ENCODE data around the gene MFAP3. TPM values are rescaled to one million over a fixed set of nuclear protein-coding genes. Genes with fewer than 3 reads are reported as not detected.
A peak's percentile ranks its signal among the peaks of the same experiment; 100 is the strongest.
"Not testable (repeated sequence)": the region's sequence is repeated elsewhere in the genome, so short reads cannot be mapped to it uniquely, and the experiment has no call there.

The MFAP3 gene
- total RNA-seq, 1 experiment from 2014 or later = 48.8 TPM

- no TSS peak for BruUV-seq (replicated peaks)
- no peaks in the 10 kb centered on the region for H3K9me3 Mint-ChIP-seq (ENCODE audit: unreplicated experiment)
Observed at GRCh38 chr5:154005648-154006047, 33.1 kb upstream of the MFAP3 start.

DNA sequence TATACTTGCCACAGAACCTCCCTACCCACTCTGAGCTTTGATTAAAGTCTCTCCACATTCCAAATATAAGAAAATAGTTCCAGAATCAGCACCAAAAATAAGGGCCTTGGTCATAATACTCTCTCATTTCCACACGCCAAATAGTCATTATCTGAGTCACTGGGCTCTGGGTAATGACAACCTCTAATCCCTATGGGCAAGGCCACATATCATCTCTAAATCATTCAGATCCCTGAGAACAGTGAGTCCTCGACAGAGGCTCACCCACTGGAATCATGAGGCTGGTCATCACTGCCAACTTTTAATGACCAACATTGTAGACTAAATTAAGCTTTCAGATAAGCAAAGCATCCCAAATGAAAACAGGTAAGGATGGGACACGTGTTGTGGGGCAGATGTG lies 28.1 kb upstream of the MFAP3 start:
- Mint-ChIP-seq H3K4me1 (ENCODE audit: insufficient read depth, unreplicated experiment) (peaks cover 9% of the 10 kb centered on the region), H3K9me3 (ENCODE audit: unreplicated experiment) (no peaks in the 10 kb centered on the region), H3K36me3 (ENCODE audit: insufficient read depth, unreplicated experiment) (peaks cover 17% of the 10 kb centered on the region), H3K27me3 (ENCODE audit: insufficient read depth, unreplicated experiment) (no peaks in the 10 kb centered on the region), H3K4me3 (ENCODE audit: unreplicated experiment) (no peak overlapping the region), H3K27ac (ENCODE audit: low read depth, unreplicated experiment) (peak overlapping the region; percentile 13)
- ChIA-PET POLR2A (interaction anchor here (0.6 kb wide), 1 partner anchor 951 kb away, joined by 3 read pairs; no protein-coding TSS in a partner anchor), CTCF (interaction anchor here (0.7 kb wide), 1 partner anchor 49 kb away, joined by 3 read pairs; no protein-coding TSS in a partner anchor)
- no peak for DNase-seq (ENCODE audit: unreplicated experiment)
- no peak for TF ChIP-seq CTCF (IDR thresholded peaks at IDR 0.05; ENCODE audit: unreplicated experiment)
- intact Hi-C loops (cut with micrococcal nuclease) = no loop called here
- BruUV-seq (replicated peaks) = no TSS peak

More at GRCh38 chr5:154005648-154006047, 33.1 kb upstream of the MFAP3 start:
- ChIA-PET POLR2A (interaction anchor here (0.6 to 0.7 kb wide), 2 partner anchors 10 to 855 kb away, joined by 3 read pairs; no protein-coding TSS in a partner anchor), CTCF (interaction anchor here (0.6 to 1.3 kb wide), 3 partner anchors 31 to 175 kb away, joined by 3 to 5 read pairs (median 4); no protein-coding TSS in a partner anchor)
- intact Hi-C loops (cut with micrococcal nuclease) = no loop called here
- Mint-ChIP-seq H3K27ac (ENCODE audit: low read depth, unreplicated experiment) (no peak overlapping the region), H3K4me1 (ENCODE audit: insufficient read depth, unreplicated experiment) (peaks cover 4% of the 10 kb centered on the region), H3K4me3 (ENCODE audit: unreplicated experiment) (no peak overlapping the region), H3K27me3 (ENCODE audit: insufficient read depth, unreplicated experiment) (no peaks in the 10 kb centered on the region), H3K36me3 (ENCODE audit: insufficient read depth, unreplicated experiment) (peaks cover 15% of the 10 kb centered on the region)
- TF ChIP-seq CTCF (IDR thresholded peaks at IDR 0.05; ENCODE audit: unreplicated experiment) = no peak
- DNase-seq (ENCODE audit: unreplicated experiment) = no peak

DNA sequence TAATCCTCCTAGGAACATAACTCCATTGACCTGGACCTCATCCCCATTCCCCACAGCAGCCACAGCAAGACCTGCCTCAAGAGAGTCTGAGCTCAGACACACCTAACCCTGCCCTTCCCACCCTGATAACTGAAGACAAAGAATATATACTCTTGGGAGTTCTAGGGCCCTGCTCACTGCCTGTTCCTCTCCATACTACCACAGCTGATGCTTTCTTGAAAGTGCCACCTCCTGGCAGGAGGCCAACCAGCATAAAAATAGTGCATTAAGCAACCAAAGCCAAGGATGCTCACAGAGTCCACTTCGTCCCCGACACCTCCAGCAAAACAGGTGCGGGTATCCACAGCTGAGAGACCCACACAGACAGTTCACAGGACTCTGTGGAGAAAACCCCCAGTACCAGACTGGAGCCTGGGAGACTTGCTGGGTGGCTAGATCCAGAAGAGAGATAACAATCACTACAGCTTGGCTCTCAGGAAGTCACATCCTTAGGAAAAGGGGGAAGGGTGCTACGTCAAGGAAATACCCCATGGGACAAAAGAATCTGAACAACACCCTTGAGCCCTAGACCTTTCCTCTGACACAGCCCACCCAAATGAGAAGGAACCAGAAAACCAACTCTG lies 23.6 kb upstream of the MFAP3 start:
- BruUV-seq (replicated peaks) = no TSS peak
- no peak for DNase-seq (ENCODE audit: unreplicated experiment)
- CTCF ChIA-PET = interaction anchor here (0.6 to 1.1 kb wide), 2 partner anchors 14 to 451 kb away, joined by 3 read pairs; no protein-coding TSS in a partner anchor
- Mint-ChIP-seq H3K4me1 (ENCODE audit: insufficient read depth, unreplicated experiment) (peaks cover 9% of the 10 kb centered on the region), H3K9me3 (ENCODE audit: unreplicated experiment) (no peaks in the 10 kb centered on the region), H3K27ac (ENCODE audit: low read depth, unreplicated experiment) (no peak overlapping the region), H3K27me3 (ENCODE audit: insufficient read depth, unreplicated experiment) (no peaks in the 10 kb centered on the region), H3K36me3 (ENCODE audit: insufficient read depth, unreplicated experiment) (peaks cover 32% of the 10 kb centered on the region), H3K4me3 (ENCODE audit: unreplicated experiment) (no peak overlapping the region)
- POLR2A ChIA-PET = interaction anchor here (1.6 kb wide), 1 partner anchor 23 kb away, joined by 11 read pairs; the partner anchor contains the start of genes FAM114A2 and MFAP3
- no peak for TF ChIP-seq CTCF (IDR thresholded peaks at IDR 0.05; ENCODE audit: unreplicated experiment)
- intact Hi-C loops (cut with micrococcal nuclease) = no loop called here

DNA sequence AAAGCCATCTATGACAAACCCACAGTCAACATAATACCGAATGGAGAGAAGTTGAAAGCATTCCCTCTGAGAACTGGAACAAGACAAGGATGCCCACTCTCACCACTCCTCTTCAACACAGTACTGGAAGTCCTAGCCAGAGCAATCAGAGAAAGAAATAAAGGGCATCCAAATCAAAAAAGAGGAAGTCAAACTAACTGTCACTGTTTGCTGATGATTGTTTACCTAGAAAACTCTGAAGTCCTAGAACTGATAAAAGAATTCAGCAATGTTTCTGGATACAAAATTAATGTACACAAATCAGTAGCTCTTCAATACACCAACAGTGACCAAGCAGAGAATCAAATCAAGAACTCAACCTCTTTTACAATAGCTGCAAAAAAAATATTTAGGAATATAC lies 19.8 kb upstream of the MFAP3 start:
- DNase-seq (ENCODE audit: unreplicated experiment); CTCF ChIA-PET; H3K4me3 Mint-ChIP-seq (ENCODE audit: unreplicated experiment); BruUV-seq (replicated peaks); H3K27ac Mint-ChIP-seq (ENCODE audit: low read depth, unreplicated experiment); H3K27me3 Mint-ChIP-seq (ENCODE audit: insufficient read depth, unreplicated experiment); H3K9me3 Mint-ChIP-seq (ENCODE audit: unreplicated experiment); H3K4me1 Mint-ChIP-seq (ENCODE audit: insufficient read depth, unreplicated experiment); POLR2A ChIA-PET; intact Hi-C loops (cut with micrococcal nuclease): not testable (repeated sequence)
- peaks cover 33% of the 10 kb centered on the region for H3K36me3 Mint-ChIP-seq (ENCODE audit: insufficient read depth, unreplicated experiment)

Measured in MCF 10A (cell line).